Spleen (tissue), 7 donors: Measurements from ENCODE around the gene SLC39A7.

ENCODE experiments used
- POLR2A ChIP-seq, 3 donors: fragments of 450-650 bp; IDR thresholded peaks; one replicate each; pipeline ENCODE4 v1.5.1; 2017; ENCODE audit warnings: antibody characterized with exemption in 3 of 3, mild to moderate bottlenecking in 1 of 3
- POLR2AphosphoS5 ChIP-seq, 3 donors: sonication (generic); formaldehyde crosslinking; IDR thresholded peaks; one replicate each; pipeline ENCODE4 v1.5.1; 2017; ENCODE audit warnings: antibody characterized with exemption in 3 of 3
- TF ChIP-seq, protein P1 (sequence below), 11 experiments: fragments of 200-600 bp in 7 of 11; fragments of 450-650 bp in 4 of 11; sonication (generic) in 4 of 11; IDR thresholded peaks in 8 of 11; conservative IDR thresholded peaks in 3 of 11; 1 replicate in 7 of 11; 2 replicates in 4 of 11; pipeline versions ENCODE4 v1.4.0 to v1.8.0; 2016 to 2021; ENCODE audit warnings: antibody characterized with exemption in 11 of 11, inconsistent platforms in 4 of 11, mild to moderate bottlenecking in 1 of 11
- donor health status: DM: no; HTN: no; CAD: no; lungs with moderate emphysema.
- donor health status: DM: no; HTN: no; CAD: no.
- donor health status: DM: no; HTN: no; CAD: no.

GRCh38 chr6:33217246-33217645 lies 16.6 kb downstream of the SLC39A7 start:
- TF ChIP-seq POLR2AphosphoS5 (IDR thresholded peaks at IDR 0.05) (no peak), POLR2A (IDR thresholded peaks at IDR 0.05) (no peak)
- TF ChIP-seq, protein P1, sequence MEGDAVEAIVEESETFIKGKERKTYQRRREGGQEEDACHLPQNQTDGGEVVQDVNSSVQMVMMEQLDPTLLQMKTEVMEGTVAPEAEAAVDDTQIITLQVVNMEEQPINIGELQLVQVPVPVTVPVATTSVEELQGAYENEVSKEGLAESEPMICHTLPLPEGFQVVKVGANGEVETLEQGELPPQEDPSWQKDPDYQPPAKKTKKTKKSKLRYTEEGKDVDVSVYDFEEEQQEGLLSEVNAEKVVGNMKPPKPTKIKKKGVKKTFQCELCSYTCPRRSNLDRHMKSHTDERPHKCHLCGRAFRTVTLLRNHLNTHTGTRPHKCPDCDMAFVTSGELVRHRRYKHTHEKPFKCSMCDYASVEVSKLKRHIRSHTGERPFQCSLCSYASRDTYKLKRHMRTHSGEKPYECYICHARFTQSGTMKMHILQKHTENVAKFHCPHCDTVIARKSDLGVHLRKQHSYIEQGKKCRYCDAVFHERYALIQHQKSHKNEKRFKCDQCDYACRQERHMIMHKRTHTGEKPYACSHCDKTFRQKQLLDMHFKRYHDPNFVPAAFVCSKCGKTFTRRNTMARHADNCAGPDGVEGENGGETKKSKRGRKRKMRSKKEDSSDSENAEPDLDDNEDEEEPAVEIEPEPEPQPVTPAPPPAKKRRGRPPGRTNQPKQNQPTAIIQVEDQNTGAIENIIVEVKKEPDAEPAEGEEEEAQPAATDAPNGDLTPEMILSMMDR (IDR thresholded peaks at IDR 0.05 in 8 of 11, conservative IDR thresholded peaks at IDR 0.05 in 3 of 11), result no peak
